ENCODE results near the gene SMIM24. TPM values are rescaled to one million over a fixed set of nuclear protein-coding genes. Genes with fewer than 3 reads are reported as not detected.

The SMIM24 gene
- total RNA-seq, 1 donor from 2014 or later = not detected

GRCh38 chr19:3477951-3478350 lies 2.4 kb downstream of the SMIM24 start:
- DNase-seq = no peak
- TF ChIP-seq CTCF (IDR thresholded peaks at IDR 0.05; ENCODE audit: partially characterized antibody, unreplicated experiment) = no peak
- no peaks in the 10 kb centered on the region for H3K36me3 Mint-ChIP-seq (ENCODE audit: unreplicated experiment)
- no peaks in the 10 kb centered on the region for H3K27me3 Mint-ChIP-seq (ENCODE audit: unreplicated experiment)
- peaks cover 2% of the 10 kb centered on the region for H3K9me3 Mint-ChIP-seq (ENCODE audit: unreplicated experiment)
- no peak overlapping the region for H3K4me3 Mint-ChIP-seq (ENCODE audit: unreplicated experiment)
- H3K4me1 Mint-ChIP-seq (ENCODE audit: low read depth, unreplicated experiment) = no peaks in the 10 kb centered on the region
- H3K27ac Mint-ChIP-seq (ENCODE audit: unreplicated experiment) = no peak overlapping the region

- TF ChIP-seq CTCF (IDR thresholded peaks at IDR 0.05; ENCODE audit: partially characterized antibody, unreplicated experiment) = no peak
- no peak for DNase-seq
- Mint-ChIP-seq H3K9me3 (ENCODE audit: unreplicated experiment) (peaks cover 2% of the 10 kb centered on the region), H3K27ac (ENCODE audit: unreplicated experiment) (no peak overlapping the region), H3K27me3 (ENCODE audit: unreplicated experiment) (no peaks in the 10 kb centered on the region), H3K4me1 (ENCODE audit: low read depth, unreplicated experiment) (no peaks in the 10 kb centered on the region), H3K36me3 (ENCODE audit: unreplicated experiment) (no peaks in the 10 kb centered on the region), H3K4me3 (ENCODE audit: unreplicated experiment) (no peak overlapping the region)
Observed at GRCh38 chr19:3477506-3477905, 2.8 kb downstream of the SMIM24 start.

GRCh38 chr19:3476830-3477229 lies 3.5 kb downstream of the SMIM24 start:
- Mint-ChIP-seq H3K4me1 (ENCODE audit: low read depth, unreplicated experiment) (no peaks in the 10 kb centered on the region), H3K27me3 (ENCODE audit: unreplicated experiment) (peaks cover under 1% of the 10 kb centered on the region), H3K27ac (ENCODE audit: unreplicated experiment) (no peak overlapping the region), H3K4me3 (ENCODE audit: unreplicated experiment) (no peak overlapping the region), H3K9me3 (ENCODE audit: unreplicated experiment) (peaks cover 2% of the 10 kb centered on the region), H3K36me3 (ENCODE audit: unreplicated experiment) (no peaks in the 10 kb centered on the region)
- TF ChIP-seq CTCF (IDR thresholded peaks at IDR 0.05; ENCODE audit: partially characterized antibody, unreplicated experiment) = no peak
- DNase-seq = no peak

GRCh38 chr19:3475449-3475848 lies 4.9 kb downstream of the SMIM24 start:
- Mint-ChIP-seq H3K36me3 (ENCODE audit: unreplicated experiment) (no peaks in the 10 kb centered on the region), H3K27ac (ENCODE audit: unreplicated experiment) (no peak overlapping the region), H3K4me1 (ENCODE audit: low read depth, unreplicated experiment) (no peaks in the 10 kb centered on the region), H3K27me3 (ENCODE audit: unreplicated experiment) (peaks cover 7% of the 10 kb centered on the region), H3K4me3 (ENCODE audit: unreplicated experiment) (no peak overlapping the region), H3K9me3 (ENCODE audit: unreplicated experiment) (peaks cover 2% of the 10 kb centered on the region)
- DNase-seq = no peak
- no peak for TF ChIP-seq CTCF (IDR thresholded peaks at IDR 0.05; ENCODE audit: partially characterized antibody, unreplicated experiment)

GRCh38 chr19:3474614-3475013 lies 5.7 kb downstream of the SMIM24 start:
- H3K4me3 Mint-ChIP-seq (ENCODE audit: unreplicated experiment) = no peak overlapping the region
- H3K27me3 Mint-ChIP-seq (ENCODE audit: unreplicated experiment) = peaks cover 12% of the 10 kb centered on the region
- no peak for TF ChIP-seq CTCF (IDR thresholded peaks at IDR 0.05; ENCODE audit: partially characterized antibody, unreplicated experiment)
- no peak overlapping the region for H3K27ac Mint-ChIP-seq (ENCODE audit: unreplicated experiment)
- no peaks in the 10 kb centered on the region for H3K4me1 Mint-ChIP-seq (ENCODE audit: low read depth, unreplicated experiment)
- no peaks in the 10 kb centered on the region for H3K36me3 Mint-ChIP-seq (ENCODE audit: unreplicated experiment)
- no peak for DNase-seq
- peaks cover 2% of the 10 kb centered on the region for H3K9me3 Mint-ChIP-seq (ENCODE audit: unreplicated experiment)

All from glutamatergic neuron (in vitro differentiated cells).